ENCODE results near the gene IL1RAPL2.

DNA sequence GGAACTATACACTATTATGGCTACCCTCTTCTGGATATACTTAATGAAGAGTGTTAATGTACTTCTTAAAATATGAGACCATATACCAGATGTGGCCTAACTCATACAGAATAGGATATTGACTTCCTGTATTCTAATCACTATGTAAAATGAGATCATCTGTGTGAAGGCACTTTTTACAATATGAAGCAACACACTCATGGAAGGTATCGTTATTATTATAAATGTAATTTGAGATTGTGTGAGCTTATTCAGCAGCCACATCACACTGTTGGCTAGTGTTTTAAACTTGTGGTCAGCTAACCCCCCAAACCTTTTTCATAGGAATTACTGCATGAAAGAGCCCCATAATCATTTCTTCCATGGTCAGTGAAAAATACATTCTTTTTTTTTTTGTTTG lies 936.3 kb downstream of the IL1RAPL2 start:
- no peak for TF ChIP-seq POLR2A (IDR thresholded peaks at IDR 0.05)
- TF ChIP-seq, protein P1, sequence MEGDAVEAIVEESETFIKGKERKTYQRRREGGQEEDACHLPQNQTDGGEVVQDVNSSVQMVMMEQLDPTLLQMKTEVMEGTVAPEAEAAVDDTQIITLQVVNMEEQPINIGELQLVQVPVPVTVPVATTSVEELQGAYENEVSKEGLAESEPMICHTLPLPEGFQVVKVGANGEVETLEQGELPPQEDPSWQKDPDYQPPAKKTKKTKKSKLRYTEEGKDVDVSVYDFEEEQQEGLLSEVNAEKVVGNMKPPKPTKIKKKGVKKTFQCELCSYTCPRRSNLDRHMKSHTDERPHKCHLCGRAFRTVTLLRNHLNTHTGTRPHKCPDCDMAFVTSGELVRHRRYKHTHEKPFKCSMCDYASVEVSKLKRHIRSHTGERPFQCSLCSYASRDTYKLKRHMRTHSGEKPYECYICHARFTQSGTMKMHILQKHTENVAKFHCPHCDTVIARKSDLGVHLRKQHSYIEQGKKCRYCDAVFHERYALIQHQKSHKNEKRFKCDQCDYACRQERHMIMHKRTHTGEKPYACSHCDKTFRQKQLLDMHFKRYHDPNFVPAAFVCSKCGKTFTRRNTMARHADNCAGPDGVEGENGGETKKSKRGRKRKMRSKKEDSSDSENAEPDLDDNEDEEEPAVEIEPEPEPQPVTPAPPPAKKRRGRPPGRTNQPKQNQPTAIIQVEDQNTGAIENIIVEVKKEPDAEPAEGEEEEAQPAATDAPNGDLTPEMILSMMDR (IDR thresholded peaks at IDR 0.05 in 4 of 5, conservative IDR thresholded peaks at IDR 0.05 in 1 of 5) = no peak
